Neural cell (in vitro differentiated cells): ENCODE measurements around the gene PRSS33. TPM values are rescaled to one million over a fixed set of nuclear protein-coding genes. Genes with fewer than 3 reads are reported as not detected.

Experiments
- H2AFZ ChIP-seq: fragments of 200-600, 300-800 bp; sonication (generic), shearing (Covaris generic); 2 replicates; pipeline ENCODE4 v1.6.0; 2014; ENCODE audit warnings: low read depth, mild to moderate bottlenecking, antibody characterized with exemption, low read length, moderate library complexity
- H3F3A ChIP-seq: fragments of 200-600 bp; shearing (Covaris generic); 2 replicates; pipeline ENCODE4 v1.6.1; 2016; ENCODE audit warnings: mild to moderate bottlenecking, moderate library complexity, mixed read lengths, antibody characterized with exemption, low read length; ENCODE audit not compliant: insufficient read depth, poor library complexity, severe bottlenecking
- H3K27ac ChIP-seq: fragments of 200-600, 300-800 bp; sonication (generic), shearing (Covaris generic); 2 replicates; pipeline ENCODE4 v1.5.1; 2014; ENCODE audit warnings: mild to moderate bottlenecking, low read length, moderate library complexity
- H3K27me3 ChIP-seq: fragments of 300-800, 200-600 bp; sonication (generic), shearing (Covaris generic); 2 replicates; pipeline ENCODE4 v1.6.0; 2014; ENCODE audit warnings: mild to moderate bottlenecking, low read depth, low read length, moderate library complexity; ENCODE audit not compliant: insufficient read depth
- H3K36me3 ChIP-seq: fragments of 300-800, 200-600 bp; sonication (generic), shearing (Covaris generic); 2 replicates; pipeline ENCODE4 v1.5.1; 2014; ENCODE audit warnings: mild to moderate bottlenecking, antibody characterized with exemption, low read length, moderate library complexity; ENCODE audit not compliant: insufficient read depth
- H3K4me2 ChIP-seq: fragments of 300-800, 200-600 bp; sonication (generic), shearing (Covaris generic); 2 replicates; pipeline ENCODE4 v1.6.0; 2014; ENCODE audit warnings: mild to moderate bottlenecking, low read length
- H3K4me3 ChIP-seq: fragments of 300-800, 200-600 bp; sonication (generic), shearing (Covaris generic); 2 replicates; pipeline ENCODE4 v1.5.1; 2014; ENCODE audit warnings: mild to moderate bottlenecking, low read length, moderate library complexity
- H3K79me2 ChIP-seq: fragments of 200-600 bp; shearing (Covaris generic); replicated peaks from 2 replicates; pipeline ENCODE4 v1.6.0; 2014; ENCODE audit warnings: mild to moderate bottlenecking, low read length, moderate library complexity; ENCODE audit not compliant: insufficient read depth
- H3K9ac ChIP-seq: fragments of 300-800, 200-600 bp; sonication (generic), shearing (Covaris generic); 2 replicates; pipeline ENCODE4 v1.6.1; 2016; ENCODE audit warnings: mild to moderate bottlenecking, low read length, mixed read lengths
- H3K9me2 ChIP-seq: fragments of 200-600 bp; shearing (Covaris generic); 2 replicates; pipeline ENCODE4 v1.6.1; 2016; ENCODE audit warnings: mild to moderate bottlenecking, low read length, mixed read lengths; ENCODE audit not compliant: insufficient read depth
- H3K9me3 ChIP-seq: fragments of 200-600, 300-800 bp; sonication (generic), shearing (Covaris generic); 2 replicates; pipeline ENCODE4 v1.6.1; 2016; ENCODE audit warnings: mild to moderate bottlenecking, mixed run types, low read length, moderate library complexity, mixed read lengths
- H4K20me1 ChIP-seq: fragments of 200-600 bp; shearing (Covaris generic); 2 replicates; pipeline ENCODE4 v1.6.1; 2016; ENCODE audit warnings: mild to moderate bottlenecking, mixed run types; ENCODE audit not compliant: insufficient read depth
- CTCF ChIP-seq: fragments of 450-650 bp; IDR thresholded peaks from 2 replicates; pipeline ENCODE4 v1.5.1; 2014; ENCODE audit warnings: antibody characterized with exemption, mild to moderate bottlenecking, moderate library complexity; ENCODE audit not compliant: poor library complexity, severe bottlenecking
- EP300 ChIP-seq: fragments of 450-650 bp; conservative IDR thresholded peaks from 2 replicates; pipeline ENCODE4 v1.6.1; 2014; ENCODE audit warnings: antibody characterized with exemption, mild to moderate bottlenecking, moderate library complexity; ENCODE audit not compliant: poor library complexity, severe bottlenecking
- MXI1 ChIP-seq: fragments of 450-650 bp; conservative IDR thresholded peaks from 2 replicates; pipeline ENCODE4 v1.6.1; 2014; ENCODE audit warnings: antibody characterized with exemption, mild to moderate bottlenecking; ENCODE audit not compliant: poor library complexity, severe bottlenecking
- POLR2AphosphoS5 ChIP-seq: IDR thresholded peaks from 2 replicates; pipeline ENCODE4 v1.6.1; 2012
- RAD21 ChIP-seq: fragments of 450-650 bp; conservative IDR thresholded peaks from 2 replicates; pipeline ENCODE4 v1.6.1; 2014; ENCODE audit warnings: antibody characterized with exemption, mild to moderate bottlenecking, moderate library complexity
- REST ChIP-seq: IDR thresholded peaks from 2 replicates; pipeline ENCODE4 v1.6.1; 2012; ENCODE audit warnings: borderline replicate concordance
- TAF1 ChIP-seq: IDR thresholded peaks from 2 replicates; pipeline ENCODE4 v1.6.1; 2012; ENCODE audit warnings: low read depth
- polyA plus RNA-seq: library from polyadenylated mRNA; depleted of rRNA; stranded (reverse); fragments of >200 nt; gene quantifications from 2 replicates; pipeline ENCODE4 v1.2.3, GENCODE V29; 2014

Gene PRSS33
- polyA plus RNA-seq, 1 donor from 2014 or later = not detected

GRCh38 chr16:2822496-2822895 lies 35.1 kb upstream of the PRSS33 start:
- no peaks in the 10 kb centered on the region for H3K9me3 ChIP-seq
- no peaks in the 10 kb centered on the region for H3K9me2 ChIP-seq
- H3K27me3 ChIP-seq = no peaks in the 10 kb centered on the region
- H3K27ac ChIP-seq = no peak overlapping the region
- TF ChIP-seq CTCF (no peak), REST (no peak), EP300 (no peak), MXI1 (no peak), POLR2AphosphoS5 (no peak), RAD21 (no peak), TAF1 (no peak)
- no peaks in the 10 kb centered on the region for H3K36me3 ChIP-seq
- no peak overlapping the region for H3K9ac ChIP-seq
- no peaks in the 10 kb centered on the region for H3F3A ChIP-seq
- no peak overlapping the region for H3K4me3 ChIP-seq
- no peaks in the 10 kb centered on the region for H3K79me2 ChIP-seq
- no peak overlapping the region for H3K4me2 ChIP-seq
- no peaks in the 10 kb centered on the region for H4K20me1 ChIP-seq
- H2AFZ ChIP-seq = no peak overlapping the region

- no peaks in the 10 kb centered on the region for H4K20me1 ChIP-seq
- no peaks in the 10 kb centered on the region for H3K9me3 ChIP-seq
- H3K36me3 ChIP-seq = no peaks in the 10 kb centered on the region
- no peaks in the 10 kb centered on the region for H3K9me2 ChIP-seq
- no peak for TF ChIP-seq RAD21
- TF ChIP-seq TAF1 = no peak
- TF ChIP-seq REST = no peak
- no peak for TF ChIP-seq POLR2AphosphoS5
- no peak for TF ChIP-seq MXI1
- no peak overlapping the region for H3K27ac ChIP-seq
- H3K79me2 ChIP-seq = no peaks in the 10 kb centered on the region
- no peaks in the 10 kb centered on the region for H3K27me3 ChIP-seq
- H3K4me3 ChIP-seq = no peak overlapping the region
- no peak overlapping the region for H2AFZ ChIP-seq
- H3K9ac ChIP-seq = no peak overlapping the region
- no peaks in the 10 kb centered on the region for H3F3A ChIP-seq
- H3K4me2 ChIP-seq = no peak overlapping the region
Measured at GRCh38 chr16:2822158-2822495, 34.8 kb upstream of the PRSS33 start.
